ENCODE results near the gene C8A. TPM values are rescaled to one million over a fixed set of nuclear protein-coding genes. Genes with fewer than 3 reads are reported as not detected.

The C8A gene
- polyA plus RNA-seq, result not detected

DNA sequence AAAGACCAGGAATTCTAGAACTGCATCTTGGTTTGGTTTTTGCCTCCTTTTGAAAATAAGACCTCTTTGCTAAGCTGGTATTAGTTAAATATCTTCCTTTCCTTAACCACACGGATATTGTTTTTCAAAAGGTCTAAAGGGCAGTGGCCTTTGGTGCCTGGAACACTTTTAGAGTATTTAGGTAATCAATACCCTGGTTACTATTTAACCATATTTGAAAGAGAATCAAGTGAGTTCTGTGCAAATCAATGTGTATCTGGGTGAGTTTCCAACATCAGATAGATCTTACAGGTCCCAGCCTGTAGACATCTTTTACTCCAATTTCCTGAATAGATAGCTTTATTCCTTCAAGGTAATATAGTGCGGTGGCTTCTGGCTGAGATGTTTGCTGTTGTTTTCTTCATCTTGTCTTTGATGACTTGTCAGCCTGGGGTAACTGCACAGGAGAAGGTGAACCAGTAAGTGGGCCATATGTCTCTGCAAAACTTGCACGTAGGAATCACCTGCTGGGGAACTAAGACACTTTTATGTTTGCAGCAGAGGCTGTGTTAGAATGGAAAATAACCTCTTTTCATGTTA lies at the start of gene C8A:
Gene C8A, plus strand, starts transcription at position 277 of the 579 bp plus-strand sequence. Its CDS starts 105 bp downstream, at position 382.
- WGBS, 2 donors, result 54 to 56% methylated on average over 3 of the region's 3 CpGs
- no peak within 1 kb of the TSS for H3K4me3 ChIP-seq (ENCODE audit: low read depth in 1 of 2, low read length in 2 of 2)
- H3K27ac ChIP-seq (ENCODE audit: low read depth in 2 of 2, low read length in 1 of 2), result no peak within 1 kb of the TSS
- H3K9me3 ChIP-seq (ENCODE audit: control insufficient read depth in 2 of 2, insufficient read depth in 1 of 2, low read depth in 1 of 2, low read length in 1 of 2), result no peaks in the 10 kb centered on the region
- H3K4me1 ChIP-seq (ENCODE audit: control insufficient read depth in 2 of 2, insufficient read depth in 2 of 2, low read length in 1 of 2), result no peaks in the 10 kb centered on the region
- H3K36me3 ChIP-seq (ENCODE audit: control insufficient read depth in 2 of 2, insufficient read depth in 2 of 2, low read length in 1 of 2), result no peaks in the 10 kb centered on the region
- no peaks in the 10 kb centered on the region for H3K27me3 ChIP-seq (ENCODE audit: control insufficient read depth in 1 of 2, insufficient read depth in 2 of 2, low read length in 2 of 2)

DNA sequence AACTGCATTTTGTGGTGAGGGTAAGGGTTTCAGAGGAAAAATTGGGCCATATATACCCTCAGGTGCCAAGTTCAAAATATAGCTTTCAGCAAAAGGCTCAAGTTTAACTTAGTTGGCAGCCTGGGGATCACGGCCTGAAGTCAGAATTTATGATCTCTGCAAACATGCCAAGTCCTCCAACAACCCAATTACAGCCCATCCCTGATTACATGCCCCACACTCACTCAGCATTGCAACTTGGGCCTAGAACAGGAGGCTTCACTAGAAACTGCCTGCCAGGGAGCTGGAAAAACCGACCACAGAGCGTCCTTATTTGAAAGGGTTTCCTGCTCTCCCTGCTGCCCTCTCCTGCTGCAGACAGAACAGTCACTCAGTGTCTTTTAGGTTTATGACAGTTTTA lies 47.8 kb upstream of the C8A start:
- H3K9me3 ChIP-seq (ENCODE audit: control insufficient read depth in 2 of 2, insufficient read depth in 1 of 2, low read depth in 1 of 2, low read length in 1 of 2), result no peaks in the 10 kb centered on the region
- no peaks in the 10 kb centered on the region for H3K4me1 ChIP-seq (ENCODE audit: control insufficient read depth in 2 of 2, insufficient read depth in 2 of 2, low read length in 1 of 2)
- no peak overlapping the region for H3K4me3 ChIP-seq (ENCODE audit: low read depth in 1 of 2, low read length in 2 of 2)
- no peaks in the 10 kb centered on the region for H3K27me3 ChIP-seq (ENCODE audit: control insufficient read depth in 1 of 2, insufficient read depth in 2 of 2, low read length in 2 of 2)
- no peaks in the 10 kb centered on the region for H3K36me3 ChIP-seq (ENCODE audit: control insufficient read depth in 2 of 2, insufficient read depth in 2 of 2, low read length in 1 of 2)
- H3K27ac ChIP-seq (ENCODE audit: low read depth in 2 of 2, low read length in 1 of 2), result no peak overlapping the region
- 49 to 54% methylated on average over 3 of the region's 3 CpGs for WGBS, 2 donors

DNA sequence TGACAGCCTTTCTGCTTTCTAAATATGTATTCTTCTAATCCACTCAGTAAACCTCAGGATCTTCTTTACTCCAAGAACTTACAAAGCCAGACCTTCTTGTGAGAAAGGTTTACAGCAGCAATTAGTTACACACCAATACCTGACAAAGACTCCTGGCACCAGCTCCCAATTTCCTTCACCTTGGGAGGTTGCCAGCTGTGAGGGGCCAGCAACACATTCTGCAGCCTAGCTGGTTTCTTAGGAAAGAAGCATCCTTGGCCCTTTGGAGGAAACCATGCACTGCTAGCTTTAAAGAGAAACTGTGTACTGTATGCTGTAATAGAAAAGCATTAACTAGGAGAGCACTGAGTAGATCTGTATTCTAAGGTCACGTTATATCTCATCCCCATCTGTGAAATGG lies 46.2 kb upstream of the C8A start:
- Histone ChIP-seq H3K27ac (ENCODE audit: low read depth in 2 of 2, low read length in 1 of 2) (no peak overlapping the region), H3K4me3 (ENCODE audit: low read depth in 1 of 2, low read length in 2 of 2) (no peak overlapping the region), H3K9me3 (ENCODE audit: control insufficient read depth in 2 of 2, insufficient read depth in 1 of 2, low read depth in 1 of 2, low read length in 1 of 2) (no peaks in the 10 kb centered on the region), H3K36me3 (ENCODE audit: control insufficient read depth in 2 of 2, insufficient read depth in 2 of 2, low read length in 1 of 2) (no peaks in the 10 kb centered on the region), H3K4me1 (ENCODE audit: control insufficient read depth in 2 of 2, insufficient read depth in 2 of 2, low read length in 1 of 2) (no peaks in the 10 kb centered on the region), H3K27me3 (ENCODE audit: control insufficient read depth in 1 of 2, insufficient read depth in 2 of 2, low read length in 2 of 2) (no peaks in the 10 kb centered on the region)
- WGBS, 2 donors, result 72 to 79% methylated on average over 1 of the region's 1 CpG

DNA sequence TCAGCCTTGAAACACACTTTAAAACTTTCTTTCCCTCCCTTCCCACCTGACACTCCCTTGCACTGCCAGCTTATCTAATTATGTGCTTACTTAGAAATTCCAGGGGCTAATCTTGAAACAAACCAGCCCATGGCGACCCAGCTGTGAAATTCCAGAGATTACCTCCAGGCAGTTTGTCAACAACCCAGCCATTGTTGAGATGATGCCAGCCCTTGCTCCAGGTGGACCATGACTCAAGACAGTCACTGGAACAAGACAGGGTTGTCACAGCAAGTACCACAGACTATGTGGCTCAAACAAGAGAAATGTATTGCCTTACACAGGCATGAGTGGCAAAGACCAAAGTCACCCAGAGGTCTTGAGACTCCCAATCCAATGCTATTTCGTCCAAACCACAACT lies 43.3 kb upstream of the C8A start:
- H3K36me3 ChIP-seq (ENCODE audit: control insufficient read depth in 2 of 2, insufficient read depth in 2 of 2, low read length in 1 of 2), result no peaks in the 10 kb centered on the region
- H3K4me3 ChIP-seq (ENCODE audit: low read depth in 1 of 2, low read length in 2 of 2), result no peak overlapping the region
- H3K4me1 ChIP-seq (ENCODE audit: control insufficient read depth in 2 of 2, insufficient read depth in 2 of 2, low read length in 1 of 2), result no peaks in the 10 kb centered on the region
- no peaks in the 10 kb centered on the region for H3K9me3 ChIP-seq (ENCODE audit: control insufficient read depth in 2 of 2, insufficient read depth in 1 of 2, low read depth in 1 of 2, low read length in 1 of 2)
- no peak overlapping the region for H3K27ac ChIP-seq (ENCODE audit: low read depth in 2 of 2, low read length in 1 of 2)
- no peaks in the 10 kb centered on the region for H3K27me3 ChIP-seq (ENCODE audit: control insufficient read depth in 1 of 2, insufficient read depth in 2 of 2, low read length in 2 of 2)
- WGBS, 2 donors, result 29 to 39% methylated on average over 2 of the region's 2 CpGs

DNA sequence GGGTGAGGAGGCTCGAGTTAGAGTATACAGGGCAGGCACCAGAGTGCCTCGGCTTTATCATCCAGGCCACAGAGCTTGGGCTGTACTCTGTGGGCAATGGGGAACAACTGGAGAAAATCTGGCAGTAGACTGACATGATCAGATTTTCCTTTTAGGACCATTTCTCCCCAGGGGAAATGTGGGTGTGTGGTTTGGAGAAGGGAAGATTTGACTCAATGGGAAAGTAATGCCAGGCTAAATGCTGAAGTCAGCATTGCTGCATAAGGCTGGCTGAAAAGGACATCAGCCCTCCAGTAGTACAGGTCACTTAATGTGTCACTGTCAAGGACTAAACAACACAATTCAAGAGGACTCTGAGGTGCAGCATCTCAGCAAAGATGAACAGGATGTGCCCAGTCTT lies 40.4 kb upstream of the C8A start:
- Histone ChIP-seq H3K4me1 (ENCODE audit: control insufficient read depth in 2 of 2, insufficient read depth in 2 of 2, low read length in 1 of 2) (peaks cover 0 to 6% of the 10 kb centered on the region in 2 donors), H3K4me3 (ENCODE audit: low read depth in 1 of 2, low read length in 2 of 2) (no peak overlapping the region)
- 83 to 84% methylated on average over 2 of the region's 2 CpGs for WGBS, 2 donors

DNA sequence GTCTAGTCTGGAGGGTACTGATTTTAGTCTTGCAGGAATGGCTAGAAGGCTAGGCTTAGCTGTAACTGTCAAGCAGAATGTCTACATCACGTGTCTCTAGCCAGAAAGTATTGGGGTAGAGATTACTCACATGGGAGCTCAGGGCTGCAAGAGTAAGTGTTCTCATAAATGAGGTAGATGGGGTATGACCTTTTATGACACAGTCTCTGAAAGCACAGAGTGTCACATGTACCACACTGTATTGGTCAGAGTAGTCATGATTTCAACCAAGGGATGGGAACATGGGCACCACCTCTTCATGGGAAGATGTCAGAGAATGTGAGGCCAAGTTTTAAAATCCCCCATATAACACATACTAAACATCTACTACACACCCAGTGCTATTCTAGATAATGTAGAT lies 38.3 kb upstream of the C8A start:
- H3K4me3 ChIP-seq (ENCODE audit: low read depth in 1 of 2, low read length in 2 of 2), result no peak overlapping the region
- peak overlapping the region in 1 of 2 donors; percentile 18 for H3K27ac ChIP-seq (ENCODE audit: low read depth in 2 of 2, low read length in 1 of 2)
- peaks cover 0 to 15% of the 10 kb centered on the region in 2 donors for H3K4me1 ChIP-seq (ENCODE audit: control insufficient read depth in 2 of 2, insufficient read depth in 2 of 2, low read length in 1 of 2)
- H3K9me3 ChIP-seq (ENCODE audit: control insufficient read depth in 2 of 2, insufficient read depth in 1 of 2, low read depth in 1 of 2, low read length in 1 of 2), result no peaks in the 10 kb centered on the region
- no peaks in the 10 kb centered on the region for H3K27me3 ChIP-seq (ENCODE audit: control insufficient read depth in 1 of 2, insufficient read depth in 2 of 2, low read length in 2 of 2)
- H3K36me3 ChIP-seq (ENCODE audit: control insufficient read depth in 2 of 2, insufficient read depth in 2 of 2, low read length in 1 of 2), result no peaks in the 10 kb centered on the region
- WGBS, 2 donors, result 74 to 78% methylated on average over 1 of the region's 1 CpG

More for the DNA sequence above, 40.4 kb upstream of the C8A start:
- Histone ChIP-seq H3K36me3 (ENCODE audit: control insufficient read depth in 2 of 2, insufficient read depth in 2 of 2, low read length in 1 of 2) (no peaks in the 10 kb centered on the region), H3K27me3 (ENCODE audit: control insufficient read depth in 1 of 2, insufficient read depth in 2 of 2, low read length in 2 of 2) (no peaks in the 10 kb centered on the region), H3K27ac (ENCODE audit: low read depth in 2 of 2, low read length in 1 of 2) (no peak overlapping the region), H3K9me3 (ENCODE audit: control insufficient read depth in 2 of 2, insufficient read depth in 1 of 2, low read depth in 1 of 2, low read length in 1 of 2) (no peaks in the 10 kb centered on the region)

DNA sequence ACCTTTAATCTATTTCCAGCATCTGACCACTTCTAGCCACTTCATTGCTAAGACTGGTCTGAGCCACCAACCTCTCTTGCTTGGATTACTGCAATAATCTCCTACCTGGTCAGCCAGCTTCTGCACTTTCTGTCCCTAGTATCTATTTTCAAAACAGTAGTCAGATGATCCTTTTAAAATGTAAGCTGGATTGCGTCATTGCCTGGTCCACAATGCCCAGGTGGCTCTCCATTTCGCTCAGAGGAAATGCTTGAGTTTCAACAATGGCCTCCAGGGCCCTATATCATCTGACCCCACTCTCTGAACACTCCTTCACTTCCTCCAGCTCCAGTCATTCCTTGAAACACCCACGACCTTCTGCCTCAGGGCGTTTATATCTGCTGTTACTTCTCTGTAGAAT lies 37.7 kb upstream of the C8A start:
- Histone ChIP-seq H3K36me3 (ENCODE audit: control insufficient read depth in 2 of 2, insufficient read depth in 2 of 2, low read length in 1 of 2) (no peaks in the 10 kb centered on the region), H3K4me1 (ENCODE audit: control insufficient read depth in 2 of 2, insufficient read depth in 2 of 2, low read length in 1 of 2) (peaks cover 0 to 15% of the 10 kb centered on the region in 2 donors), H3K27me3 (ENCODE audit: control insufficient read depth in 1 of 2, insufficient read depth in 2 of 2, low read length in 2 of 2) (no peaks in the 10 kb centered on the region), H3K9me3 (ENCODE audit: control insufficient read depth in 2 of 2, insufficient read depth in 1 of 2, low read depth in 1 of 2, low read length in 1 of 2) (no peaks in the 10 kb centered on the region), H3K27ac (ENCODE audit: low read depth in 2 of 2, low read length in 1 of 2) (peak overlapping the region; percentile 24 to 34), H3K4me3 (ENCODE audit: low read depth in 1 of 2, low read length in 2 of 2) (no peak overlapping the region)
- 57 to 70% methylated on average over 4 of the region's 4 CpGs for WGBS, 2 donors

DNA sequence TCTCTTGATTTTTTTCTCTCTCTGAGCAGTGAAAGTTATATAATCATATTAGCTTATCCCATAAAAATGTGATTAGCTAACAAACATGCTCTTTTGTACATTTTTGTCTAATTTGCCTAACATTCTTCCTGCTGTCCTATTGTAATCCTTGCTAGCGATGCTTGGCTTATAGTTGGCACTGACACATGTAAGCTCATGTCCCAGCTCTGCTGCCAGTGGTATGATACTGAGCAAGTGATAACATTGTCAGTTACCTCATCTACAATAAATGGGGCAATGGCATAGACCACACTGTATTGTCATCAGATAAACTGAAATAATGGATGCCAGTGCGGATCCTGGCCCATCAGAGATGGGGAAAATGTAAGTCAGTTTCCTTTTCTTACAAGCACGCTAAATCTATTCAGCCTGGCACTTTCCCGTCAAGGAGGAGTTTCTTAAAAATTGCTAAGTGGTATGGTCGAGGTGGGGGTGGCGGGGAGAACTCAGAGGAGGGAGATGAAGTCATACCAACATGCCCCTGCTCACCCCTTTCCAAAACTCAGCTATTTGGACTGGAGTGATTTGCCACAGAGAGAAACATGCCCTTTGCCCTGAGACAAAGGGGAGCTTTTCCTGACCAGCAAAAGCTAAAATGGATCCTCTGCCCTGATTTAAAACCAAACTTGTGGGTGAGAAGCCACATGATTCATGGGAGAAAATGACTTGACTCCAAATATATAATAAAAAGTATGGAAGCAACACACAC lies 36.7 kb upstream of the C8A start:
- H3K27me3 ChIP-seq (ENCODE audit: control insufficient read depth in 1 of 2, insufficient read depth in 2 of 2, low read length in 2 of 2), result no peaks in the 10 kb centered on the region
- WGBS, 2 donors, result 77% methylated on average over 6 of the region's 6 CpGs
- H3K27ac ChIP-seq (ENCODE audit: low read depth in 2 of 2, low read length in 1 of 2), result no peak overlapping the region

DNA sequence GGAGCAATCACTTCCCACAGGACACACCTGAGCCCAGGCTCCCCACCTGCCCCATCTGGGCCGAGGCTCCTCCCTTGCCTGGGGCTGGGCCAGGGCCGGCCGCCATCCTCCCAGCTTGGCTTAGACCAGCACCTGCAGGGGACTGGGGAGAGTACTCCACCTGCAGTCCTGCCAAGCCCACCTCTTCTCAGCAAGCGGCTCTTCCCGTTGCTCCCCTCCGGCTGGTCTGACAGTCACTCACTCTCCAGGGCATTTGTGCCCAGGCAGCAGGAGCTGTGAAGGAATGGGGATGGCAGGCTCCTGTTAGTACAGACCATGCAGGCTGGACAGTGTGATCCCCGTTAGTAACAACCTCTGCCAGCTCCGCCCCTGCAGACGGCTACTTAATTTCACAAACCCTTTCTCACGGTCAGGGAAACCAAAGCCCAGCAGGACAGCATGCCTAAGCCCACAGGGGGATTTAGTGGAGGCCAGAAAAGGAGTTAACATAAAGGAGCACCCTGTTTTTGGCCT lies 35.2 kb upstream of the C8A start, which contains the start of gene FYB2:
Gene FYB2, minus strand, starts transcription at position 18 of the 513 bp plus-strand sequence. CDS start 114 bp downstream, outside the sequence.
- H3K4me3 ChIP-seq (ENCODE audit: low read depth in 1 of 2, low read length in 2 of 2), result no peak within 1 kb of the TSS
- no peaks in the 10 kb centered on the region for H3K36me3 ChIP-seq (ENCODE audit: control insufficient read depth in 2 of 2, insufficient read depth in 2 of 2, low read length in 1 of 2)
- peak within 1 kb of the TSS; percentile 46 to 63 for H3K27ac ChIP-seq (ENCODE audit: low read depth in 2 of 2, low read length in 1 of 2)

More for the DNA sequence above, 36.7 kb upstream of the C8A start:
- Histone ChIP-seq H3K4me1 (ENCODE audit: control insufficient read depth in 2 of 2, insufficient read depth in 2 of 2, low read length in 1 of 2) (peaks cover 0 to 15% of the 10 kb centered on the region in 2 donors), H3K36me3 (ENCODE audit: control insufficient read depth in 2 of 2, insufficient read depth in 2 of 2, low read length in 1 of 2) (no peaks in the 10 kb centered on the region), H3K9me3 (ENCODE audit: control insufficient read depth in 2 of 2, insufficient read depth in 1 of 2, low read depth in 1 of 2, low read length in 1 of 2) (no peaks in the 10 kb centered on the region), H3K4me3 (ENCODE audit: low read depth in 1 of 2, low read length in 2 of 2) (no peak overlapping the region)

More for the DNA sequence above, 35.2 kb upstream of the C8A start, which contains the start of gene FYB2:
- Histone ChIP-seq H3K4me1 (ENCODE audit: control insufficient read depth in 2 of 2, insufficient read depth in 2 of 2, low read length in 1 of 2) (peaks cover 0 to 15% of the 10 kb centered on the region in 2 donors), H3K9me3 (ENCODE audit: control insufficient read depth in 2 of 2, insufficient read depth in 1 of 2, low read depth in 1 of 2, low read length in 1 of 2) (no peaks in the 10 kb centered on the region), H3K27me3 (ENCODE audit: control insufficient read depth in 1 of 2, insufficient read depth in 2 of 2, low read length in 2 of 2) (no peaks in the 10 kb centered on the region)
- WGBS, 2 donors, result 44 to 52% methylated on average over 10 of the region's 10 CpGs
